K562 (cell line): Measurements from ENCODE around the gene AP5M1. TPM values are rescaled to one million over a fixed set of nuclear protein-coding genes. Genes with fewer than 3 reads are reported as not detected.
A peak's percentile ranks its signal among the peaks of the same experiment; 100 is the strongest.
"Not testable (repeated sequence)": the region's sequence is repeated elsewhere in the genome, so short reads cannot be mapped to it uniquely, and the experiment has no call there.

Source experiments
- ATAC-seq: fragments of 200-7000 bp; cut with Tn5 transposase; 3 replicates; pipeline ENCODE4 v1.9.1; 2020; ENCODE audit warnings: moderate library complexity
- BruUV-seq: library from RNA; stranded (reverse); fragments of 400-500 nt; replicated peaks from 2 replicates; lab custom pipeline; 2021; lab: Mats Ljungman, UMichigan
- CTCF ChIA-PET: fragments of 300-600 bp; formaldehyde crosslinking; extraction: SDS; loops from one replicate; lab custom pipeline; 2021; ENCODE audit warnings: low intra/inter-chr PET ratio; lab: Yijun Ruan, JAX
- POLR2A ChIA-PET: fragments of 300-600, 350-650 bp; sonication (Branson Sonifier 250); formaldehyde crosslinking; extraction: SDS; loops from one replicate; lab custom pipeline; 2021; ENCODE audit warnings: antibody characterized with exemption, inconsistent platforms; lab: Yijun Ruan, JAX
- DNase-seq, 4 experiments: peaks; one replicate each; pipeline versions ENCODE4 v3.0.0 to v3.0.0-alpha.2; 2011 to 2018; ENCODE audit warnings: low spot score in 3 of 4, mixed read lengths in 3 of 4; ENCODE audit errors: extremely low read depth in 1 of 4
- FAIRE-seq: peaks from 2 replicates; lab custom pipeline; 2011; peaks lifted over from hg19 to GRCh38; lab: Jason Lieb, UNC
- H2AFZ ChIP-seq: 2 replicates; pipeline ENCODE4 v1.6.0; 2011; ENCODE audit warnings: low read depth, low read length, control low read depth, inconsistent platforms
- H3K27ac ChIP-seq: fragments of 200-600 bp; 3 replicates; pipeline ENCODE4 v1.8.0; 2011; ENCODE audit warnings: low read depth, mild to moderate bottlenecking, control low read depth, inconsistent platforms, low read length, moderate library complexity, mixed read lengths; ENCODE audit errors: extremely low read depth
- H3K27me3 ChIP-seq, 2 experiments: fragments of 300-600 bp in 1 of 2; 2 replicates in 1 of 2; 3 replicates in 1 of 2; pipeline versions ENCODE4 v1.6.0 to v1.8.0; 2011; ENCODE audit warnings: inconsistent platforms in 2 of 2, low read length in 2 of 2, mild to moderate bottlenecking in 1 of 2, mixed read lengths in 1 of 2, moderate library complexity in 1 of 2; ENCODE audit not compliant: control insufficient read depth in 2 of 2, insufficient read depth in 2 of 2
- H3K36me3 ChIP-seq: fragments of 300-600 bp; 3 replicates; pipeline ENCODE4 v1.8.0; 2011; ENCODE audit warnings: mild to moderate bottlenecking, low read length, inconsistent platforms; ENCODE audit not compliant: control insufficient read depth, insufficient read depth
- H3K4me1 ChIP-seq, 2 experiments: fragments of 200-600 bp in 1 of 2; replicated peaks in 1 of 2; 2 replicates in 1 of 2; 3 replicates in 1 of 2; pipeline versions ENCODE4 v1.5.1 to v1.8.0; 2011; ENCODE audit warnings: inconsistent platforms in 2 of 2, low read length in 2 of 2, mild to moderate bottlenecking in 1 of 2, mixed read lengths in 1 of 2, moderate library complexity in 1 of 2; ENCODE audit not compliant: control insufficient read depth in 2 of 2, insufficient read depth in 2 of 2
- H3K4me2 ChIP-seq: 2 replicates; pipeline ENCODE4 v1.6.1; 2011; ENCODE audit warnings: low read length, control low read depth, inconsistent platforms, mixed read lengths; ENCODE audit not compliant: insufficient read depth
- H3K4me3 ChIP-seq: fragments of 200-600 bp; sonication (generic), shearing (Covaris generic); 2 replicates; pipeline ENCODE4 v1.5.1; 2016; ENCODE audit warnings: control low read depth, inconsistent platforms
- H3K79me2 ChIP-seq: fragments of 200-600 bp; 3 replicates; pipeline ENCODE4 v1.8.0; 2011; ENCODE audit warnings: low read length, inconsistent platforms; ENCODE audit not compliant: control insufficient read depth, insufficient read depth
- H3K9ac ChIP-seq, 2 experiments: 2 replicates each; pipeline versions ENCODE4 v1.6.0 to v1.6.1; 2011; ENCODE audit warnings: low read depth in 2 of 2, low read length in 2 of 2, control low read depth in 1 of 2, inconsistent platforms in 1 of 2, mild to moderate bottlenecking in 1 of 2, mixed read lengths in 1 of 2; ENCODE audit not compliant: insufficient read depth in 1 of 2
- H3K9me1 ChIP-seq: one replicate; pipeline ENCODE4 v1.6.0; 2011; ENCODE audit warnings: inconsistent platforms, mild to moderate bottlenecking, low read length, moderate library complexity; ENCODE audit not compliant: control insufficient read depth, insufficient read depth
- H3K9me3 ChIP-seq: replicated peaks from 2 replicates; pipeline ENCODE4 v1.5.1; 2011; ENCODE audit warnings: low read depth, low read length, inconsistent platforms; ENCODE audit not compliant: control insufficient read depth, insufficient read depth
- H4K20me1 ChIP-seq: replicated peaks from 2 replicates; pipeline ENCODE4 v1.6.1; 2011; ENCODE audit warnings: low read length, inconsistent platforms, mixed read lengths; ENCODE audit not compliant: control insufficient read depth, insufficient read depth
- ADNP ChIP-seq: fragments of 200-800 bp; sonication (Bioruptor generic); IDR thresholded peaks from 2 replicates; pipeline ENCODE4 v1.6.1; 2016; ENCODE audit warnings: missing genetic modification characterization, missing compliant biosample characterization
- ARID1B ChIP-seq: fragments of 450-650 bp; IDR thresholded peaks from 2 replicates; pipeline ENCODE4 v1.6.1; 2016; ENCODE audit warnings: antibody characterized with exemption, mild to moderate bottlenecking, inconsistent platforms
- CBFA2T2 ChIP-seq: fragments of 450-650 bp; conservative IDR thresholded peaks from 2 replicates; pipeline ENCODE4 v1.6.1; 2017; ENCODE audit warnings: mild to moderate bottlenecking
- CBFA2T3 ChIP-seq: fragments of 450-650 bp; IDR thresholded peaks from 2 replicates; pipeline ENCODE4 v1.6.1; 2017
- DPF2 ChIP-seq: fragments of 450-650 bp; IDR thresholded peaks from 2 replicates; pipeline ENCODE4 v1.6.1; 2016
- FOXM1 ChIP-seq, 2 experiments: fragments of 450-650 bp in 1 of 2; sonication (generic) in 1 of 2; formaldehyde crosslinking in 1 of 2; IDR thresholded peaks; 2 replicates each; pipeline versions ENCODE4 v1.6.1 to v1.9.0; 2017 to 2022; ENCODE audit warnings: low read depth in 2 of 2, mild to moderate bottlenecking in 2 of 2, missing genetic modification reagents in 1 of 2, moderate library complexity in 1 of 2
- KDM1A ChIP-seq, 2 experiments: fragments of 450-650 bp; IDR thresholded peaks; 2 replicates each; pipeline ENCODE4 v1.6.1; 2016; ENCODE audit warnings: mild to moderate bottlenecking in 2 of 2
- MTA2 ChIP-seq: fragments of 450-650 bp; IDR thresholded peaks from 2 replicates; pipeline ENCODE4 v1.6.1; 2016; ENCODE audit warnings: low read depth
- NCOR1 ChIP-seq: fragments of 450-650 bp; IDR thresholded peaks from 2 replicates; pipeline ENCODE4 v1.6.1; 2016; ENCODE audit warnings: mild to moderate bottlenecking, moderate library complexity
- TAL1 ChIP-seq: fragments of 450-650 bp; IDR thresholded peaks from 2 replicates; pipeline ENCODE4 v1.6.1; 2016; ENCODE audit warnings: mild to moderate bottlenecking
- TCF3 ChIP-seq: sonication (generic); formaldehyde crosslinking; IDR thresholded peaks from 2 replicates; pipeline ENCODE4 v1.4.0; 2020; ENCODE audit warnings: mild to moderate bottlenecking, missing genetic modification reagents
- TEAD4 ChIP-seq, 2 experiments: sonication (generic) in 1 of 2; formaldehyde crosslinking in 1 of 2; IDR thresholded peaks; 2 replicates each; pipeline versions ENCODE4 v1.6.1 to v1.8.0; 2012 to 2022; ENCODE audit warnings: borderline replicate concordance in 1 of 2, inconsistent platforms in 1 of 2, low read length in 1 of 2, mild to moderate bottlenecking in 1 of 2, missing genetic modification reagents in 1 of 2
- TRIM24 ChIP-seq, 2 experiments: fragments of 450-650 bp; IDR thresholded peaks; 2 replicates each; pipeline ENCODE4 v1.6.1; 2016
- WGBS: fragments of 100-300 bp; shearing (Covaris generic); methylation state at CpG from one replicate; pipeline ENCODE4 v1.1.6; 2016; ENCODE audit warnings: low coverage, mixed read lengths; ENCODE audit not compliant: insufficient coverage; ENCODE audit errors: missing lambda C conversion rate; 5-methylcytosine and 5-hydroxymethylcytosine counted together
- in situ Hi-C: fragments of 300-500 bp; cut with MboI; formaldehyde crosslinking; loops from 4 replicates; pipeline ENCODE4 v1.15.0; 2018; ENCODE audit warnings: inconsistent platforms, mixed read lengths
- intact Hi-C: fragments of 100-400 bp; cut with micrococcal nuclease; formaldehyde crosslinking; loops from 2 replicates; pipeline ENCODE4 v1.14.2; 2022
- polyA plus RNA-seq, 8 experiments: library from polyadenylated mRNA; depleted of rRNA in 4 of 8; stranded (reverse) in 5 of 8; unstranded in 3 of 8; fragments of >200 nt; fragmentation: Nextera tagmentation in 2 of 8; fragmentation: Illumina TruSeq in 1 of 8; extraction: Ambion mirVana in 2 of 8; extraction: Trizol in 1 of 8; gene quantifications; 2 replicates each; pipeline versions ENCODE4 v1.2.1 to v1.2.3, GENCODE V29; 2011 to 2014; ENCODE audit warnings: inconsistent platforms in 1 of 8, missing spikeins in 1 of 8
- total RNA-seq, 7 experiments: library from RNA; depleted of rRNA in 6 of 7; stranded (reverse); fragments of >200 nt in 6 of 7; fragmentation: Illumina TruSeq in 2 of 7; extraction: Trizol in 2 of 7; gene quantifications; 2 replicates each; pipeline versions ENCODE4 v1.2.1 to v1.2.3, GENCODE V29; 2011 to 2021; ENCODE audit warnings: low replicate concordance in 1 of 7

Gene AP5M1
- total and polyA plus RNA-seq, 9 of the 15 experiments (the other 6 are each of a cell fraction or from before 2014, with no cell fraction given), result 16.1 to 51.7 (median 30.9) TPM

DNA sequence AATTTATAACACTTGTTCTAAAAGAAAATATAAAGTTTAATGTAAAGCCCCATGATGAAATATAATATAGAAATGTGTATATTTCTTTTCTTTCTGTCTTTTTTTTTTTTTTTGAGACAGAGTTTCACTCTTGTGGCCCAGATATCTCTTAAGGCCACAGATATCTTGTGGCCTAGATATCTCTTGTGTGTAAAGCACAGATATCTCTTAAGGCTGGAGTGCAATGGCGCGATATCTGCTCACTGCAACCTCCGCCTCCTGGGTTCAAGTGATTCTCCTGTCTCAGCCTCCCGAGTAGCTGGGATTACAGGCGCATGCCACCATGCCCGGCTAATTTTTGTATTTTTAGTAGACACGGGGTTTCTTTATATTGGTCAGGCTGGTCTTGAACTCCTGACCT lies 28.7 kb upstream of the AP5M1 start:
- H4K20me1 ChIP-seq; H3K9me1 ChIP-seq; ATAC-seq; H3K9ac ChIP-seq; intact Hi-C loops; H3K9me3 ChIP-seq; H3K27me3 ChIP-seq; H3K79me2 ChIP-seq; BruUV-seq; H3K4me3 ChIP-seq; H3K4me1 ChIP-seq; FAIRE-seq; H2AFZ ChIP-seq; H3K4me2 ChIP-seq; H3K27ac ChIP-seq; CTCF ChIA-PET; POLR2A ChIA-PET; in situ Hi-C loops; TF ChIP-seq FOXM1 (CRISPR knock-in tag; IDR thresholded peaks at IDR 0.05; ENCODE audit: low read depth); TEAD4 (CRISPR knock-in tag; IDR thresholded peaks at IDR 0.05; ENCODE audit: borderline replicate concordance): not testable (repeated sequence)
- TF ChIP-seq CBFA2T2 (peak; percentile 73), FOXM1 (IDR thresholded peaks at IDR 0.05; ENCODE audit: low read depth) (peak; percentile 40; the same call in 1 of the 2 replicates), NCOR1 (peak; percentile 48; the same call in 1 of the 2 replicates), TCF3 (peak; percentile 60), MTA2 (peak; percentile 61; the same call in 1 of the 2 replicates), TEAD4 (IDR thresholded peaks at IDR 0.05; ENCODE audit: low read length) (peak; percentile 71), DPF2 (0 out of 2 replicates have a peak, but pooled peaks have one; percentile 28), CBFA2T3 (peak; percentile 83), ARID1B (peak; percentile 73), KDM1A (IDR thresholded peaks at IDR 0.05) (0 out of 4 replicates have a peak, but pooled peaks of 1 of the 2 experiments have one; percentile 8), TRIM24 (IDR thresholded peaks at IDR 0.05) (peak; percentile 26 to 55; a peak in 3 of 4 replicates), ADNP (tag) (0 out of 2 replicates have a peak, but pooled peaks have one; percentile 23), TAL1 (peak; percentile 81)
- peak in 1 of 4 experiments; percentile 24 for DNase-seq
- peaks cover 29% of the 10 kb centered on the region; the same call in 2 of the 3 replicates for H3K36me3 ChIP-seq
- 37% methylated on average over 3 of the region's 7 CpGs for WGBS
